HepG2 (cell line): ENCODE results near the gene ARHGAP30. TPM values are rescaled to one million over a fixed set of nuclear protein-coding genes. Genes with fewer than 3 reads are reported as not detected.

Experiments used
- AGO1 ChIP-seq: fragments of 200-400 bp; formaldehyde crosslinking; IDR thresholded peaks from 2 replicates; pipeline ENCODE4 v1.6.1; 2017; ENCODE audit warnings: mild to moderate bottlenecking, low read depth, low read length, moderate library complexity; ENCODE audit not compliant: poor library complexity, severe bottlenecking
- DNMT1 ChIP-seq: sonication (generic); formaldehyde crosslinking; IDR thresholded peaks from 2 replicates; pipeline ENCODE4 v1.5.1; 2020; ENCODE audit warnings: mild to moderate bottlenecking, missing genetic modification reagents
- HNRNPLL ChIP-seq: fragments of 200-400 bp; formaldehyde crosslinking; IDR thresholded peaks from 2 replicates; pipeline ENCODE4 v1.6.1; 2017; ENCODE audit warnings: mild to moderate bottlenecking, low read depth, low read length; ENCODE audit not compliant: poor library complexity, severe bottlenecking
- MYPOP ChIP-seq: sonication (generic); formaldehyde crosslinking; IDR thresholded peaks from 2 replicates; pipeline ENCODE4 v1.8.1; 2023; ENCODE audit warnings: mild to moderate bottlenecking, moderate library complexity, missing genetic modification reagents
- NFIB ChIP-seq: sonication (generic); formaldehyde crosslinking; IDR thresholded peaks from 2 replicates; pipeline ENCODE4 v1.9.0; 2021; ENCODE audit warnings: missing genetic modification reagents, mild to moderate bottlenecking, borderline replicate concordance
- NFKB2 ChIP-seq: sonication (generic); formaldehyde crosslinking; IDR thresholded peaks from 2 replicates; pipeline ENCODE4 v1.4.0; 2020; ENCODE audit warnings: missing genetic modification reagents, borderline replicate concordance
- TGIF2 ChIP-seq: IDR thresholded peaks from 2 replicates; pipeline ENCODE4 v1.6.1; 2016; ENCODE audit warnings: control low read depth, missing compliant biosample characterization
- THRA ChIP-seq: sonication (generic); formaldehyde crosslinking; IDR thresholded peaks from 2 replicates; pipeline ENCODE4 v1.4.0; 2020; ENCODE audit warnings: missing genetic modification reagents, borderline replicate concordance
- ZBED4 ChIP-seq: sonication (generic); formaldehyde crosslinking; IDR thresholded peaks from 2 replicates; pipeline ENCODE4 v1.4.0; 2020; ENCODE audit warnings: missing genetic modification reagents, borderline replicate concordance
- ZBTB40 ChIP-seq, 2 experiments: fragments of 450-650 bp in 1 of 2; sonication (generic) in 1 of 2; formaldehyde crosslinking in 1 of 2; IDR thresholded peaks; 2 replicates each; pipeline versions ENCODE4 v1.6.1 to v1.8.0; 2016 to 2022; ENCODE audit warnings: antibody characterized with exemption in 1 of 2, mild to moderate bottlenecking in 1 of 2, missing genetic modification reagents in 1 of 2
- ZNF263 ChIP-seq: sonication (generic); formaldehyde crosslinking; IDR thresholded peaks from 2 replicates; pipeline ENCODE4 v1.4.0; 2020; ENCODE audit warnings: missing genetic modification reagents
- ZNF550 ChIP-seq: sonication (generic); formaldehyde crosslinking; IDR thresholded peaks from 2 replicates; pipeline ENCODE4 v1.4.0; 2020; ENCODE audit warnings: mild to moderate bottlenecking, missing genetic modification reagents, borderline replicate concordance
- polyA plus RNA-seq, 8 experiments: library from polyadenylated mRNA; depleted of rRNA in 3 of 8; stranded (reverse) in 7 of 8; unstranded in 1 of 8; fragments of >200 nt; fragmentation: Illumina TruSeq in 4 of 8; extraction: Trizol in 4 of 8; gene quantifications; 2 replicates each; pipeline versions ENCODE4 v1.2.1 to v1.2.3, GENCODE V29; 2011 to 2016; ENCODE audit warnings: low read depth in 4 of 8, missing spikeins in 1 of 8, mixed read lengths in 1 of 8; ENCODE audit not compliant: insufficient read depth in 1 of 8
- total RNA-seq, 5 experiments: library from RNA; depleted of rRNA; stranded (reverse); fragments of >200 nt; fragmentation: Illumina TruSeq; extraction: Trizol; gene quantifications; 2 replicates each; pipeline ENCODE4 v1.2.3, GENCODE V29; 2016; ENCODE audit warnings: low read depth in 1 of 5

Gene ARHGAP30
- total and polyA plus RNA-seq, 2 of the 13 experiments (the other 11 are each of a cell fraction or from before 2014, with no cell fraction given): 0.13 to 0.20 TPM

GRCh38 chr1:161020509-161021164 is 49.1 kb downstream of the ARHGAP30 start, which contains the start of gene F11R (continued):
- TF ChIP-seq ZBTB40 (IDR thresholded peaks at IDR 0.05): no peak
- 0 out of 2 replicates have a peak, but pooled peaks have one; percentile 26 for TF ChIP-seq ZBTB40 (CRISPR knock-in tag; IDR thresholded peaks at IDR 0.05)
- TF ChIP-seq NFIB (CRISPR knock-in tag): no peak
- TF ChIP-seq AGO1: peak; percentile 69
- no peak for TF ChIP-seq THRA (CRISPR knock-in tag)
- TF ChIP-seq ZBED4 (CRISPR knock-in tag): no peak
- 0 out of 2 replicates have a peak, but pooled peaks have one; percentile 11 for TF ChIP-seq TGIF2 (CRISPR knock-in tag)
- peak; percentile 44 for TF ChIP-seq HNRNPLL
- TF ChIP-seq ZNF263 (CRISPR knock-in tag): peak; percentile 26; the same call in 1 of the 2 replicates
- no peak for TF ChIP-seq MYPOP
- peak; percentile 78; the same call in 1 of the 2 replicates for TF ChIP-seq NFKB2 (CRISPR knock-in tag)
- TF ChIP-seq DNMT1 (CRISPR knock-in tag): 0 out of 2 replicates have a peak, but pooled peaks have one; percentile 43
- no peak for TF ChIP-seq ZNF550
